Spleen (tissue), 7 donors: ENCODE data around the gene HOXA6.

Experiments
- POLR2A ChIP-seq, 3 donors: fragments of 450-650 bp; IDR thresholded peaks; one replicate each; pipeline ENCODE4 v1.5.1; 2017; ENCODE audit warnings: antibody characterized with exemption in 3 of 3, mild to moderate bottlenecking in 1 of 3
- POLR2AphosphoS5 ChIP-seq, 3 donors: sonication (generic); formaldehyde crosslinking; IDR thresholded peaks; one replicate each; pipeline ENCODE4 v1.5.1; 2017; ENCODE audit warnings: antibody characterized with exemption in 3 of 3
- TF ChIP-seq, protein P1 (sequence below), 11 experiments: fragments of 200-600 bp in 7 of 11; fragments of 450-650 bp in 4 of 11; sonication (generic) in 4 of 11; IDR thresholded peaks in 8 of 11; conservative IDR thresholded peaks in 3 of 11; 1 replicate in 7 of 11; 2 replicates in 4 of 11; pipeline versions ENCODE4 v1.4.0 to v1.8.0; 2016 to 2021; ENCODE audit warnings: antibody characterized with exemption in 11 of 11, inconsistent platforms in 4 of 11, mild to moderate bottlenecking in 1 of 11
- donor health status: DM: no; HTN: no; CAD: no; lungs with moderate emphysema.
- donor health status: DM: no; HTN: no; CAD: no.
- donor health status: DM: no; HTN: no; CAD: no.

DNA sequence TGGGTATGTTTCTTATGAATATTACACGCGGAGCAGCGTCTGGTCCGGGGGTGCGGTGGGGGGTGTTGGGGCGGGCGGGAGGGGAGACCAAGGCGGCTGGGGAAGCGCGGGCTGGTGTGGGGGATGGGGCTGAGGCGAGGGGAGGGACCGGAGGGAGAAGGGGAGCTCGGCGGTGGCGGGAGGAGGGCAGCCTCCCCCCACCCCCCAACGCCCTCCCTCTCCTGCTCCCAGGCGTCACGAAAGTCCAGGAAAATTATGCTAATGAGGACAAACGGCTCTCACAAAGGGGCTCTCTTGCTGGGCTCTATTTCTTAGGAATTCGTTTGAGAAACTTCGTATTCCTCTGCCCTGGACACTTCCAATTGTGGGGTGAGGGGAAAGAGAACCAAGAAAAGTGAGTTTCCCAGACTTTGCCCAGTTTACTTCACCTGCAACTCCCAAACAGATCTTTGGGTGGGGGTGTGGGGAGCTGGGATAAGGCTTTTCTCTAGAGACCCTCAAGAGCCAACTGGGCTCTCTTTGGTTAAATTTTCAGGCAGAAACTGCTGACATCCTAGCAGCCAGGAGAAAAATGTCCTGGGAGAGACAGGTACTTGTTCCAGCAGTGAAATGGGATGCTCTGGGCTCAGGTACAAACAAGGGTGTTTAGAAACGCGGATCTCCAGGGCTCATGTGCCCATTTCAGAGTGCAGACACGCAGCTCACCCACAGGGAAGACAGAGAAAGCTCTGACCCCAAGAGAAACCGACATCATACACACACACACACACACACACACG is 33.4 kb downstream of the HOXA6 start:
- TF ChIP-seq, protein P1, sequence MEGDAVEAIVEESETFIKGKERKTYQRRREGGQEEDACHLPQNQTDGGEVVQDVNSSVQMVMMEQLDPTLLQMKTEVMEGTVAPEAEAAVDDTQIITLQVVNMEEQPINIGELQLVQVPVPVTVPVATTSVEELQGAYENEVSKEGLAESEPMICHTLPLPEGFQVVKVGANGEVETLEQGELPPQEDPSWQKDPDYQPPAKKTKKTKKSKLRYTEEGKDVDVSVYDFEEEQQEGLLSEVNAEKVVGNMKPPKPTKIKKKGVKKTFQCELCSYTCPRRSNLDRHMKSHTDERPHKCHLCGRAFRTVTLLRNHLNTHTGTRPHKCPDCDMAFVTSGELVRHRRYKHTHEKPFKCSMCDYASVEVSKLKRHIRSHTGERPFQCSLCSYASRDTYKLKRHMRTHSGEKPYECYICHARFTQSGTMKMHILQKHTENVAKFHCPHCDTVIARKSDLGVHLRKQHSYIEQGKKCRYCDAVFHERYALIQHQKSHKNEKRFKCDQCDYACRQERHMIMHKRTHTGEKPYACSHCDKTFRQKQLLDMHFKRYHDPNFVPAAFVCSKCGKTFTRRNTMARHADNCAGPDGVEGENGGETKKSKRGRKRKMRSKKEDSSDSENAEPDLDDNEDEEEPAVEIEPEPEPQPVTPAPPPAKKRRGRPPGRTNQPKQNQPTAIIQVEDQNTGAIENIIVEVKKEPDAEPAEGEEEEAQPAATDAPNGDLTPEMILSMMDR (IDR thresholded peaks at IDR 0.05 in 8 of 11, conservative IDR thresholded peaks at IDR 0.05 in 3 of 11) = no peak
- TF ChIP-seq POLR2A (IDR thresholded peaks at IDR 0.05) (no peak), POLR2AphosphoS5 (IDR thresholded peaks at IDR 0.05) (no peak)
